Measurements from ENCODE around the gene ANKRD30A.

Gene ANKRD30A

GRCh38 chr10:37275216-37275777 lies 149.9 kb downstream of the ANKRD30A start:
- Histone ChIP-seq H3F3A (ENCODE audit: low read depth) (no peaks in the 10 kb centered on the region), H3K4me3 (ENCODE audit: low read length, poor library complexity, severe bottlenecking) (no peak overlapping the region), H3K79me2 (ENCODE audit: insufficient read depth, low read length) (no peaks in the 10 kb centered on the region), H3K4me2 (ENCODE audit: low read depth, low read length, poor library complexity, severe bottlenecking) (no peak overlapping the region), H3K9me2 (replicated peaks; ENCODE audit: low read depth, low read length) (no peaks in the 10 kb centered on the region), H4K20me1 (ENCODE audit: insufficient read depth, low read length, poor library complexity, severe bottlenecking) (no peaks in the 10 kb centered on the region), H3K9ac (ENCODE audit: low read depth, low read length, poor library complexity, severe bottlenecking) (no peak overlapping the region), H3K4me1 (ENCODE audit: insufficient read depth, low read length, poor library complexity, severe bottlenecking) (no peaks in the 10 kb centered on the region), H3K9me3 (ENCODE audit: insufficient read depth, low read depth, low read length) (no peaks in the 10 kb centered on the region), H3K36me3 (ENCODE audit: insufficient read depth, low read length) (no peaks in the 10 kb centered on the region), H3K27me3 (ENCODE audit: insufficient read depth, low read length, poor library complexity, severe bottlenecking) (no peaks in the 10 kb centered on the region), H2AFZ (ENCODE audit: low read length) (no peak overlapping the region)
- TF ChIP-seq EZH2phosphoT487 (IDR thresholded peaks at IDR 0.05; ENCODE audit: borderline replicate concordance) (no peak), CTCF (conservative IDR thresholded peaks at IDR 0.05; ENCODE audit: low read length) (no peak)

GRCh38 chr10:37285063-37285462 lies 159.7 kb downstream of the ANKRD30A start:
- H3K9me2 ChIP-seq (replicated peaks; ENCODE audit: low read depth, low read length) = no peaks in the 10 kb centered on the region
- H3F3A ChIP-seq (ENCODE audit: low read depth) = no peaks in the 10 kb centered on the region
- no peak overlapping the region for H2AFZ ChIP-seq (ENCODE audit: low read length)
- H3K4me3 ChIP-seq (ENCODE audit: low read length, poor library complexity, severe bottlenecking) = no peak overlapping the region
- H3K36me3 ChIP-seq (ENCODE audit: insufficient read depth, low read length) = no peaks in the 10 kb centered on the region
- no peaks in the 10 kb centered on the region for H3K4me1 ChIP-seq (ENCODE audit: insufficient read depth, low read length, poor library complexity, severe bottlenecking)
- no peaks in the 10 kb centered on the region for H3K27me3 ChIP-seq (ENCODE audit: insufficient read depth, low read length, poor library complexity, severe bottlenecking)
- no peaks in the 10 kb centered on the region for H4K20me1 ChIP-seq (ENCODE audit: insufficient read depth, low read length, poor library complexity, severe bottlenecking)
- no peak overlapping the region for H3K9ac ChIP-seq (ENCODE audit: low read depth, low read length, poor library complexity, severe bottlenecking)
- H3K79me2 ChIP-seq (ENCODE audit: insufficient read depth, low read length) = no peaks in the 10 kb centered on the region
- H3K9me3 ChIP-seq (ENCODE audit: insufficient read depth, low read depth, low read length) = no peaks in the 10 kb centered on the region
- H3K4me2 ChIP-seq (ENCODE audit: low read depth, low read length, poor library complexity, severe bottlenecking) = no peak overlapping the region
- no peak for TF ChIP-seq CTCF (conservative IDR thresholded peaks at IDR 0.05; ENCODE audit: low read length)
- no peak for TF ChIP-seq EZH2phosphoT487 (IDR thresholded peaks at IDR 0.05; ENCODE audit: borderline replicate concordance)

GRCh38 chr10:37289833-37290464 lies 164.6 kb downstream of the ANKRD30A start:
- H3K9me3 ChIP-seq (ENCODE audit: insufficient read depth, low read depth, low read length) = no peaks in the 10 kb centered on the region; the same call in 1 of the 2 replicates
- H3K4me1 ChIP-seq (ENCODE audit: insufficient read depth, low read length, poor library complexity, severe bottlenecking) = no peaks in the 10 kb centered on the region
- H3K79me2 ChIP-seq (ENCODE audit: insufficient read depth, low read length) = no peaks in the 10 kb centered on the region

More at GRCh38 chr10:37289833-37290464, 164.6 kb downstream of the ANKRD30A start:
- H2AFZ ChIP-seq (ENCODE audit: low read length) = no peak overlapping the region
- no peaks in the 10 kb centered on the region for H4K20me1 ChIP-seq (ENCODE audit: insufficient read depth, low read length, poor library complexity, severe bottlenecking)
- no peak for TF ChIP-seq EZH2phosphoT487 (IDR thresholded peaks at IDR 0.05; ENCODE audit: borderline replicate concordance)
- no peak for TF ChIP-seq CTCF (conservative IDR thresholded peaks at IDR 0.05; ENCODE audit: low read length)
- no peaks in the 10 kb centered on the region for H3K27me3 ChIP-seq (ENCODE audit: insufficient read depth, low read length, poor library complexity, severe bottlenecking)
- no peaks in the 10 kb centered on the region for H3K36me3 ChIP-seq (ENCODE audit: insufficient read depth, low read length)
- H3K9me2 ChIP-seq (replicated peaks; ENCODE audit: low read depth, low read length) = no peaks in the 10 kb centered on the region
- H3F3A ChIP-seq (ENCODE audit: low read depth) = no peaks in the 10 kb centered on the region
- H3K4me2 ChIP-seq (ENCODE audit: low read depth, low read length, poor library complexity, severe bottlenecking) = no peak overlapping the region
- no peak overlapping the region for H3K4me3 ChIP-seq (ENCODE audit: low read length, poor library complexity, severe bottlenecking)
- H3K9ac ChIP-seq (ENCODE audit: low read depth, low read length, poor library complexity, severe bottlenecking) = no peak overlapping the region
